T-helper 2 cell treated with Interferon-gamma antibody and Interleukin-4, amounts not matched to agents 5 μg/mL and 100 μg/mL, for 36 hours (primary cell): ENCODE data around the gene CALHM2.
A peak's percentile ranks its signal among the peaks of the same experiment; 100 is the strongest.
"Not testable (repeated sequence)": the region's sequence is repeated elsewhere in the genome, so short reads cannot be mapped to it uniquely, and the experiment has no call there.

Source experiments
- DNase-seq: peaks from one replicate; pipeline ENCODE4 v3.0.0; 2021; ENCODE audit warnings: low spot score
- H3K27ac Mint-ChIP-seq: one replicate; pipeline ENCODE4 v1.8.0; 2021; ENCODE audit warnings: mild to moderate bottlenecking, mixed read lengths
- H3K27me3 Mint-ChIP-seq: one replicate; pipeline ENCODE4 v1.8.0; 2021; ENCODE audit warnings: low read depth, mixed read lengths
- H3K36me3 Mint-ChIP-seq: one replicate; pipeline ENCODE4 v1.8.0; 2021; ENCODE audit warnings: low read depth, mixed read lengths
- H3K4me1 Mint-ChIP-seq: one replicate; pipeline ENCODE4 v1.8.0; 2021; ENCODE audit warnings: low read depth, mixed read lengths
- H3K4me3 Mint-ChIP-seq: one replicate; pipeline ENCODE4 v1.8.0; 2022; ENCODE audit warnings: mild to moderate bottlenecking, moderate library complexity, mixed read lengths
- H3K9me3 Mint-ChIP-seq: one replicate; pipeline ENCODE4 v1.8.0; 2021; ENCODE audit warnings: mixed read lengths

CALHM2 gene

DNA sequence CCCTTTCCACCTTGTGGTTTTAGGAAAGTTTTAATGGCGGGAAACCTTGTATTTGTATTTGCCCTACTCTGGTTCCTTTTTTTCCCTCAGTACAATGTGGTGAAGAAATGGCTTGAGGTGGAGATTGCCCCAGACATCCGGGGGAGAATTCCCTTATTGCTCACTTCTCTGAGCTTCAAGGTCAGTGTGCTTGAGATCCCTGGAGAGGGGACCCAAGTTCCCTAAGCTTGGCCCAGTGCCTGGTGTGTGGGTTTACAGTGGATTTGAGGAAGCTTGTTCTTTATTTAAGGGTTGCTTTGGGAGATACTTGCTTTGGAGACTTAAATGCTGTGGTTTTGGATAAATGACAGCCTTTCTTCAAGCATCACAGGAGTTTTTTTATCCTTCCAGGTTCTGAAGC lies 18.3 kb downstream of the CALHM2 start:
- Mint-ChIP-seq H3K27me3 (no peaks in the 10 kb centered on the region), H3K27ac (no peak overlapping the region), H3K4me3 (no peak overlapping the region), H3K9me3 (no peaks in the 10 kb centered on the region), H3K4me1 (peaks cover 35% of the 10 kb centered on the region), H3K36me3 (peaks cover 74% of the 10 kb centered on the region)
- DNase-seq = no peak

DNA sequence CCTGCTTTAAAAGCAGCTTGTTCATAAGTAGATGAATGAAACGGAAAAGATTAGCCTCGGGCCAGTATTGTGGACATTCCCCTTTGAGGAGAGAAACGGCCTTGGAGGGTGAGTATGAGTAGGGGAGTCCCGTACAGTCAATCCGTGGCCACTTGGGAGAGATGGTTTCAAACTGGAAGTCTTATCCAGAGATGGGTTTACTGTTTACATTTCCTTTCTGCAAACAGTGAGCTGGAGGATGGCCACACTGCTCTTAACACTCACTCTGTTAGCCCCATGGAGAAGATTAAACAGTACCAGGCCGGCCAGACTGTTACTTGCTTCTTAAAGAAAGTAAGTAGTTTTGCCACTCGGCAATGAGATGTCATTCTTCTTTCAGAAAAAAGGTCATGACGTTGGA lies 20.3 kb downstream of the CALHM2 start:
- no peaks in the 10 kb centered on the region for H3K27me3 Mint-ChIP-seq
- H3K4me3 Mint-ChIP-seq = no peak overlapping the region
- H3K4me1 Mint-ChIP-seq = peaks cover 44% of the 10 kb centered on the region
- DNase-seq = no peak
- no peaks in the 10 kb centered on the region for H3K9me3 Mint-ChIP-seq
- H3K36me3 Mint-ChIP-seq = peaks cover 71% of the 10 kb centered on the region
- no peak overlapping the region for H3K27ac Mint-ChIP-seq

DNA sequence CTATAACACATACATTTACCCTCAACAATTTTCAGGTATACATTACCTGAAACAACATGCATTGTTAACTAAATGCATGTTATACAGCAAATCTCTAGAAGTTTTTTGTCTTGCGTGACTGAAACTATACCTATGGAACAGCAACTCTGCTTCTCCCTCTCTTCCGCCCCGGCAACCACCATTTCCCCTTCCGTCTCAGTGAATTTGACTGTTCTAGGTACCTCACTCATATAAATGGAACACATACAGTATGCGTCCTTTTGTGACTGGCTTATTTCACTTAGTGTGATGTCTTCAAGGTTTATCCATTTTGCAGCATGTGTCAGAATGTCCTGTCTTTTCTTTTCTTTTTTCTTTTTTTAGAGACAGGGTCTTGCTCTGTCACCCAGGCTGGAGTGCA lies 22.5 kb downstream of the CALHM2 start:
- peaks cover 64% of the 10 kb centered on the region for H3K36me3 Mint-ChIP-seq

DNA sequence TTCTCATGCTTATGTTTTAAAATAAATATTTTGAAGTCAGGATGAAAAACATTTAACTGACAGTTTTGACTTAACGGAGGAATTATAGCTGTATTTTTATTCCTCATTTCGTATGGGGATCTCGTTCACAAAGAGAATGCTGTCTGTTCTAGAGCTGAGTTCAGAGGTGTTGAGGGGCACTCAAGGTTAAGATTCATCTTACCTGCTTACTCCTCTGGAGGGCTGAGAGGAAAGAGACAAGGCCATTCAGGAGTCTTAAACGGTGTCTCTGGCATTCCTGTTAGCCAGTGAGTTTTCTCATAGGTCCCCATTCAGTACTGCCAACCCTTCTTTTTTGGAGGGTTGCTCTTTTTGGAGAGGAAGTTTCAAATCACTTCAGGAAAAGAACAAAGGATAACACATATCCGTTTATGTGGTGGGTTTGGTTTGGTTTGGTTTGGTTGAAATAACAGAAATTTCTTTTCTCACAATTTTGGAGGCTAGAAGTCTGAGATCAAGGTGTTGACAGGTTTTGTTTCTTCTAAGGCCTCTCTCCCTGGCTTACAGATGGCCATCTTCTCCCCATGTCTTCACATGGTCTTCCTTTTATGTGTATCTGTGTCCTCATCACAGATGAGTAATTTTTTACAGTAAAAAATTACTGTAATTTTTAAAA lies 23.1 kb downstream of the CALHM2 start:
- H3K4me1 Mint-ChIP-seq = peaks cover 42% of the 10 kb centered on the region
- H3K4me3 Mint-ChIP-seq = peak overlapping the region; percentile 62
- no peaks in the 10 kb centered on the region for H3K27me3 Mint-ChIP-seq
- no peaks in the 10 kb centered on the region for H3K9me3 Mint-ChIP-seq
- peaks cover 69% of the 10 kb centered on the region for H3K36me3 Mint-ChIP-seq
- peak overlapping the region; percentile 79 for H3K27ac Mint-ChIP-seq
- no peak for DNase-seq

More for the DNA sequence above, 22.5 kb downstream of the CALHM2 start:
- peak overlapping the region; percentile 62 for H3K4me3 Mint-ChIP-seq
- no peaks in the 10 kb centered on the region for H3K9me3 Mint-ChIP-seq
- peaks cover 42% of the 10 kb centered on the region for H3K4me1 Mint-ChIP-seq
- H3K27me3 Mint-ChIP-seq = no peaks in the 10 kb centered on the region
- H3K27ac Mint-ChIP-seq = peak overlapping the region; percentile 79
- DNase-seq = peak; percentile 12

DNA sequence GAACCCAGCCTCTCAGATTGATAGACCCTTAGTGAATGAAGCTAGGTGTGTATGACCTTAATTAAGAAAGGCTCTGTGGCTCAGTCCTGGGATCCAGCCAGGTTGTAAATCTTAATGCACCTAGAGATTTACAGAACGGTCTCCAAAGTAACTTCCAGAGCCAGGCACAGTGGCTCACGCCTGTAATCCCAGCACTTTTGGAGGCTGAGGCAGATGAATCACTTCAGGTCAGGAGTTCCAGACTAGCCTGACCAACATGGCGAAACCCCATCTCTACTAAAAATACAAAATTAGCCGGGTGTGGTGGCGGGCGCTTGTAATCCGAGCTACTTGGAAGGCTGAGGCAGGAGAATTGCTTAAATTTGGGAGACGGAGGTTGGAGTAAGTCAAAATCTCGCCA lies 24.3 kb downstream of the CALHM2 start:
- H3K27me3 Mint-ChIP-seq = no peaks in the 10 kb centered on the region
- DNase-seq = no peak
- H3K4me3 Mint-ChIP-seq = no peak overlapping the region
- H3K27ac Mint-ChIP-seq = no peak overlapping the region
- H3K9me3 Mint-ChIP-seq = no peaks in the 10 kb centered on the region
- peaks cover 41% of the 10 kb centered on the region for H3K4me1 Mint-ChIP-seq
- H3K36me3 Mint-ChIP-seq = peaks cover 68% of the 10 kb centered on the region

DNA sequence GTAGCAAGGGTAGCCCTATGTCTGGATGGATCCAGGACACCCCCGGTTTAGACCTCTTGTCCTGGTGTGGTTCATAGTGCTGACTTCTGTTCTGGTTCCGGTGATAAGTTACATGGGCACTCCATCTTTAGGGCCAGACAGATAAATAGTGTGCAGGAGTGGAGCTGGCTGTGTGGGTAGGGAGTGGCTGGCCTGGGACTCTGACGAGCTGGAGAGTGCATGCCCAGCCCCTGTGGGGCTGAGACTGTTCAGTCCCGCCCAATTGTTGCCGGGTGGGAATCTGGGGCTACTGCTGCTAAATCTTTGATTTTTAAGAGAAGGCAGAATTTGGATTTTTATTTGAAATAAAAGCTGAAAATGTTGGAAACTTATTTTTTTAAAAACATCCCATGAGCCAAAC lies 28.4 kb downstream of the CALHM2 start:
- Mint-ChIP-seq H3K27me3 (no peaks in the 10 kb centered on the region), H3K27ac (no peak overlapping the region), H3K9me3 (no peaks in the 10 kb centered on the region), H3K4me1 (peaks cover 11% of the 10 kb centered on the region), H3K36me3 (peaks cover 57% of the 10 kb centered on the region), H3K4me3 (no peak overlapping the region)
- no peak for DNase-seq

DNA sequence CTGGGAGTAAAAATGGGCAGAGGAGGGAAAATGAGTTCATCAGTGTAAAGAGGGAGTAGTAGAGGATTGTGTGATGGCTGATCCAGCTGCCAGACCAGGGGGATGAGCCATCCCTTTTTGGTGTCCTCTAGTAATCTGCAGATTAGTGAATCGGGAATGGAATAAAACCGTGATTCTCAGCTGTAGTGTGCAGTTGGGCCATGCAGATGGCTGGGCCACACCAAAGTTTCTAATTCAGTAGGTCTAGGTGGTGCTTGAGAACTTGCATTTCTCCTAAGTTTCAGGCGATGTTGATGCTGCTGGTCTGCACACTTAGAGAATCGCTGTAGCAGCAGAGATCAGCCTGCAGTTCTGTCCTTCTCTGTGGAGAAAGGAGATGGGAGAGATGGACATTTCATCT lies 33.1 kb downstream of the CALHM2 start:
- Mint-ChIP-seq H3K27me3 (no peaks in the 10 kb centered on the region), H3K4me1 (no peaks in the 10 kb centered on the region), H3K36me3 (peaks cover 75% of the 10 kb centered on the region), H3K27ac (no peak overlapping the region), H3K4me3 (no peak overlapping the region), H3K9me3 (no peaks in the 10 kb centered on the region)
- DNase-seq = no peak

DNA sequence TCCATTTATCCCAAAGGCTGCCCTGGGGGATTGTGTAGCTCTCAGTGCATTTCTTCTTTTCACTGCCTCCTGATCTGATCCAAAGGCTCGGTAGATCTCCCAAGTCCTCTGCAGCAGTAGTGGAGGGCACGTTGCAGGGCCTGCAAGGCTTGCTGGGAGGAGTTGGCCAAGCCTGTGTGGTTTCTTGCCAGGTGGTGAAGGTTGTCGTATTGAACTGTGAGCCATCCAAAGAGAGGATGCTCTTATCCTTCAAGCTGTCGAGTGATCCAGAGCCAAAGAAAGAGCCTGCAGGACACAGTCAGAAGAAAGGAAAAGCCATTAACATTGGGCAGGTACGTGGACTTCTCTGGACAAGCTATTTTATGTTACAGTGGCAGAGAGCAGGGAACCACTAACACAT lies 34.6 kb downstream of the CALHM2 start:
- no peak overlapping the region for H3K4me3 Mint-ChIP-seq
- no peaks in the 10 kb centered on the region for H3K4me1 Mint-ChIP-seq
- H3K27me3 Mint-ChIP-seq = no peaks in the 10 kb centered on the region
- no peak overlapping the region for H3K27ac Mint-ChIP-seq
- DNase-seq = no peak
- no peaks in the 10 kb centered on the region for H3K9me3 Mint-ChIP-seq
- peaks cover 77% of the 10 kb centered on the region for H3K36me3 Mint-ChIP-seq

DNA sequence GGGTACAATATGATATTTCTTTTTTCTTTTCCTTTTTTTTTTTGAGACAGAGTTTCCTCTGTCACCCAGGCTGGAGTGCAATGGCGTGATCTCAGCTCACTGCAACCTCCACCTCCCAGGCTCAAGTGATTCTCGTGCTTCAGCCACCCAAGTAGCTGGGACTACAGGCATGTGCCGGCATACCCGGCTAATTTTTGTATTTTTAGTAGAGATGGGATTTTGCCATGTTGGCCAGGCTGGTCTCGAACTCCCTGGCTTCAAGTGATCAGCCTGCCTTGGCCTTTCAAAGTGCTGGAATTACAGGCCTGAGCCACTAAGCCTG lies 35.1 kb downstream of the CALHM2 start:
- H3K9me3 Mint-ChIP-seq, H3K27ac Mint-ChIP-seq, DNase-seq, H3K4me3 Mint-ChIP-seq, H3K4me1 Mint-ChIP-seq, H3K27me3 Mint-ChIP-seq: not testable (repeated sequence)
- peaks cover 74% of the 10 kb centered on the region for H3K36me3 Mint-ChIP-seq

DNA sequence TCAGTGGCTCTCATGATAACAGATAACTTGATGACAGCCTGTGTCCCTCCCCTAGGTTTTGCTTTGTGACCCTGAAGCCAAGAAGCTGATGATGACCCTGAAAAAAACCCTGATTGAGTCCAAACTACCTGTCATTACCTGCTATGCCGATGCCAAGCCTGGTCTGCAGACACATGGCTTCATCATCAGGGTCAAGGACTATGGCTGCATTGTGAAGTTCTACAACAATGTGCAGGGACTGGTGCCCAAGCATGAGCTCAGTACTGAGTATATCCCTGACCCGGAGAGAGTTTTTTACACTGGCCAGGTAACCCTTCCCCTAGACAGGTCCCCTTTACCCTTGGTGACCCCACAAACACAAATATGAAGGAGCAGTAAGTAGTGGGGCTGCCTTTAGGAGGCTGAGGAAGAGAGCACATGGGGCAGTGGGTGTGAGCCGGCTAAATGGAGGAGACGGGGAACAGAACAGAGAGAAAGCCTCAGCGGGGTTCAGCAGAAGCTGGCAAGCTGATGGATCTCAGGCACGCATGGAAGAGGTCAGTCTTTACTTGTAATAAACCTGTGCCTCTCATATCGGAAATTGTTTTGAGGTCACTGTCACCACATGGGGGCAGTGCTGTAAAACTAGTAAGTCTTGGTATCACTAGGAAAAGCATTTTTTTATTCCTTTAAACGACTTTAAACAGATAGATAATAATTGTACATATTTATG lies 35.6 kb downstream of the CALHM2 start:
- Mint-ChIP-seq H3K36me3 (peaks cover 72% of the 10 kb centered on the region), H3K9me3 (no peaks in the 10 kb centered on the region), H3K4me3 (no peak overlapping the region), H3K27me3 (no peaks in the 10 kb centered on the region), H3K27ac (no peak overlapping the region), H3K4me1 (no peaks in the 10 kb centered on the region)
- DNase-seq = peak; percentile 31

DNA sequence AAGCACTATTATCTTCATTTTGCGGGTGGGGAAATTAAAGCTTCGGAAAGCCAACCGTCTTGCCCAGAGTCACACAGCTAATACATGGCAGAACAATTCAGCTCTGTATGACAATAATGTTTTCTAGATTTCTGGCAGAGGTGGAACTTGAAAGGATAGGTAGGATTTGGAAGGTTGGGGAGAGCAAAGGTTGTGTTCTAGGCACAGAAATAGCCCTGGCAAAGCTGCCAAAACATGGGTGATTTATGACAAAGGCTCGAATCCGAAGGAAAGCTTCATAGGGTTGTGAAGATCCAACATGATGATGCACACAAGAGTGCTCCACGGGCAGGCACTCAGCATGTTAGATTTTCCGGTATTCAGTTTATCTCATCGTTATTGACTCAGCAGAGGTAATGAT lies 36.6 kb downstream of the CALHM2 start:
- Mint-ChIP-seq H3K4me3 (no peak overlapping the region), H3K27ac (no peak overlapping the region), H3K4me1 (no peaks in the 10 kb centered on the region), H3K9me3 (no peaks in the 10 kb centered on the region), H3K36me3 (peaks cover 66% of the 10 kb centered on the region), H3K27me3 (no peaks in the 10 kb centered on the region)
- no peak for DNase-seq

DNA sequence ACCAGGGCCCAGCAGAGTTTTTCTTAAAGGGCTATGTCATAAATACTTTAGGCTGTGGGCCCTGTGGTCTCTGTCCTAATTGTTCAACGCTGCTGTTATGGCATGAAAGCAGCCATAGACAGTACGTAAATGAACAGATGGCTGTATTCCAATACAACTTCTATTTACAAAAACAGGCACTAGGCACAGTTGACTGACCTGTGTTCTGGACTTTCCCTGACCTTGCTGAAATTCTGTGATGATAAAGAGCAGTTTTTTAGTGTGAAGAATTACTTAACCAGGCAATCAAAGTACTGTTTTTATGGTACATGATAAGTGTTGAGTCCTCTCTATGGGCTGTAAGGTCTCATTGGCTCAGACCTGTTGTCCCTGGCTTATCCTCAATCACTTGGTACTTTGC lies 38.6 kb downstream of the CALHM2 start:
- Mint-ChIP-seq H3K27me3 (no peaks in the 10 kb centered on the region), H3K9me3 (no peaks in the 10 kb centered on the region), H3K27ac (no peak overlapping the region), H3K4me3 (no peak overlapping the region), H3K36me3 (peaks cover 69% of the 10 kb centered on the region), H3K4me1 (peaks cover 1% of the 10 kb centered on the region)
- DNase-seq = no peak

DNA sequence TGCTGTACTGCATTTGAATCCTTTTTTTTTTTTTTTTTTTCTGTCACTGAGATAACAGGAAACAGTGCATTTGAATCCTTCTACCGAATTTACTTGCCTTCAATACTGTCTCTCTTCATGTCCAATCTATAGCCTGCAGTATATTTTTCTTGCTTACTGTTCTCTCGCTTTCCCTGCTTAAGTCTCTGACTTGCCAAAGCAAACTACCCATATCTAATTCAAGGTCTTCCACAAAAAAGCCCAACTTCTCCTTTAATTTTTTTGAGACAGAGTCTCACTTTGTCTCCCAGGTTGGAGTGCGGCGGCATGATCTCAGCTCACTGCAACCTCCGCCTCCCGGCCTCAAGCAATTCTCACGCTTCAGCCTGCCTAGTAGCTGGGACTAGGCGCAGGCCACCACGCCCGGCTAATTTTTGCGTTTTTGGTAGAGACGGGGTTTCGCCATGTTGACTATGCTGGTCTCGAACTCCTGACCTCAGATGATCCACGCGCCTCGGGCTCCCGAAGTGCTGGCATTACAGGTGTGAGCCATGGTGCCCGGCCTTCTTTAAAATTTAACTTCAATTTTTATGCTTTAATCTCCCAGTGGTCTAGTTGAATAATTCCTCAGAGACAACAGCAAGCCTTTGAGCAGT lies 54.9 kb downstream of the CALHM2 start:
- Mint-ChIP-seq H3K27me3 (no peaks in the 10 kb centered on the region), H3K9me3 (no peaks in the 10 kb centered on the region), H3K27ac (peak overlapping the region; percentile 93), H3K36me3 (peaks cover 45% of the 10 kb centered on the region), H3K4me1 (peaks cover 41% of the 10 kb centered on the region), H3K4me3 (peak overlapping the region; percentile 98)
- no peak for DNase-seq

DNA sequence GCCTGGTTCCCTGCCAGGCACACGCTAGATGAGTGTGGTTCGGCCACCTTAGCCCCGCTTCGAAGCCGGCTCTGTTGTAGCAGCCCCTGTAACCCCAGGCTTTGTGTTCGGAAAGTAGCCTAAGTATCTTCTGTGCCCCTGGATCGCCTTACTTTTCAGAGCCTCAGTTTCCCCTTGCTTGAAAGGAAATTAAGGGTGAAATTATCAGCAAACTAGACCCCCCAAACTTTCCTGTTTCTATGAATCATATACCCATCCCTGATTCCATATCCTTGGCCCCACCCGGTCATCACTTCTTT lies 55.4 kb downstream of the CALHM2 start:
- DNase-seq = no peak
- Mint-ChIP-seq H3K27me3 (no peaks in the 10 kb centered on the region), H3K4me3 (peak overlapping the region; percentile 98), H3K9me3 (no peaks in the 10 kb centered on the region), H3K27ac (peak overlapping the region; percentile 93), H3K4me1 (peaks cover 41% of the 10 kb centered on the region), H3K36me3 (peaks cover 46% of the 10 kb centered on the region)
